Measurements from ENCODE around the gene SMYD2. TPM values are rescaled to one million over a fixed set of nuclear protein-coding genes. Genes with fewer than 3 reads are reported as not detected.

SMYD2 gene
- total RNA-seq, 4 donors from 2014 or later = 25.3 to 30.7 (median 27.8) TPM

GRCh38 chr1:214318956-214319736, 38.2 kb downstream of the SMYD2 start:
- H3K27ac ChIP-seq = no peak overlapping the region
- H3K4me3 ChIP-seq = no peak overlapping the region
- 84% methylated on average over 10 of the region's 10 CpGs for WGBS
- TF ChIP-seq POLR2A (IDR thresholded peaks at IDR 0.05) = no peak
- TF ChIP-seq POLR2AphosphoS5 (IDR thresholded peaks at IDR 0.05) = no peak
- TF ChIP-seq EP300 (IDR thresholded peaks at IDR 0.05) = no peak
- TF ChIP-seq CTCF (IDR thresholded peaks at IDR 0.05) = no peak
- no peaks in the 10 kb centered on the region for H3K4me1 ChIP-seq
- DNase-seq (ENCODE audit: low spot score in 2 of 2) = no peak
- H3K27me3 ChIP-seq = no peaks in the 10 kb centered on the region
- peaks cover 17% of the 10 kb centered on the region for H3K36me3 ChIP-seq
- no peaks in the 10 kb centered on the region for H3K9me3 ChIP-seq

GRCh38 chr1:214319938-214320337, 39.0 kb downstream of the SMYD2 start:
- no peak for DNase-seq (ENCODE audit: low spot score in 2 of 2)
- TF ChIP-seq EP300 (IDR thresholded peaks at IDR 0.05) (no peak), POLR2A (IDR thresholded peaks at IDR 0.05) (no peak)
- H3K4me1 ChIP-seq = no peaks in the 10 kb centered on the region
- no peak overlapping the region for H3K4me3 ChIP-seq
- peaks cover 17% of the 10 kb centered on the region for H3K36me3 ChIP-seq
- WGBS = 85% methylated on average over 5 of the region's 5 CpGs
- no peaks in the 10 kb centered on the region for H3K9me3 ChIP-seq
- no peaks in the 10 kb centered on the region for H3K27me3 ChIP-seq
- no peak overlapping the region for H3K27ac ChIP-seq

- no peaks in the 10 kb centered on the region for H3K9me3 ChIP-seq
- 86% methylated on average over 5 of the region's 5 CpGs for WGBS
Observed at GRCh38 chr1:214321705-214322453, 40.9 kb downstream of the SMYD2 start.

GRCh38 chr1:214324896-214325800, 44.2 kb downstream of the SMYD2 start:
- DNase-seq (ENCODE audit: low spot score in 2 of 2) = no peak
- Histone ChIP-seq H3K27ac (no peak overlapping the region), H3K4me3 (no peak overlapping the region), H3K4me1 (peaks cover 13% of the 10 kb centered on the region), H3K27me3 (no peaks in the 10 kb centered on the region), H3K9me3 (no peaks in the 10 kb centered on the region), H3K36me3 (peaks cover 11% of the 10 kb centered on the region)
- 96% methylated on average over 8 of the region's 8 CpGs for WGBS
- TF ChIP-seq EP300 (IDR thresholded peaks at IDR 0.05) (no peak), POLR2AphosphoS5 (IDR thresholded peaks at IDR 0.05) (no peak), CTCF (IDR thresholded peaks at IDR 0.05) (no peak), POLR2A (IDR thresholded peaks at IDR 0.05) (no peak)

More at GRCh38 chr1:214321705-214322453, 40.9 kb downstream of the SMYD2 start:
- Histone ChIP-seq H3K36me3 (peaks cover 11% of the 10 kb centered on the region), H3K4me1 (no peaks in the 10 kb centered on the region), H3K27ac (no peak overlapping the region), H3K4me3 (no peak overlapping the region), H3K27me3 (no peaks in the 10 kb centered on the region)
- DNase-seq (ENCODE audit: low spot score in 2 of 2) = no peak
- no peak for TF ChIP-seq POLR2A (IDR thresholded peaks at IDR 0.05)
- TF ChIP-seq EP300 (IDR thresholded peaks at IDR 0.05) = no peak
- no peak for TF ChIP-seq CTCF (IDR thresholded peaks at IDR 0.05)
- no peak for TF ChIP-seq POLR2AphosphoS5 (IDR thresholded peaks at IDR 0.05)

- Histone ChIP-seq H3K9me3 (no peaks in the 10 kb centered on the region), H3K4me1 (peaks cover 22% of the 10 kb centered on the region), H3K4me3 (no peak overlapping the region), H3K27me3 (no peaks in the 10 kb centered on the region), H3K27ac (no peak overlapping the region), H3K36me3 (peaks cover 6% of the 10 kb centered on the region)
- DNase-seq (ENCODE audit: low spot score in 2 of 2) = no peak
- WGBS = 86% methylated on average over 5 of the region's 5 CpGs
- TF ChIP-seq CTCF (IDR thresholded peaks at IDR 0.05) = no peak
- no peak for TF ChIP-seq POLR2AphosphoS5 (IDR thresholded peaks at IDR 0.05)
- no peak for TF ChIP-seq POLR2A (IDR thresholded peaks at IDR 0.05)
- no peak for TF ChIP-seq EP300 (IDR thresholded peaks at IDR 0.05)
Observed at GRCh38 chr1:214326406-214326805, 45.4 kb downstream of the SMYD2 start.
